ENCODE data around the gene HBS1L.

The HBS1L gene

GRCh38 chr6:135002974-135003703, 51.5 kb downstream of the HBS1L start:
- DNase-seq (ENCODE audit: low read depth): no peak
- TF ChIP-seq CTCF (conservative IDR thresholded peaks at IDR 0.05; ENCODE audit: low read length): no peak
- H3K4me3 ChIP-seq (ENCODE audit: low read length): no peak overlapping the region

GRCh38 chr6:135002229-135002844, 52.3 kb downstream of the HBS1L start:
- no peak overlapping the region for H3K4me3 ChIP-seq (ENCODE audit: low read length)
- DNase-seq (ENCODE audit: low read depth): peak; percentile 11
- TF ChIP-seq CTCF (conservative IDR thresholded peaks at IDR 0.05; ENCODE audit: low read length): peak; percentile 66

GRCh38 chr6:134999107-134999506, 55.5 kb downstream of the HBS1L start:
- no peak for TF ChIP-seq CTCF (conservative IDR thresholded peaks at IDR 0.05; ENCODE audit: low read length)
- DNase-seq (ENCODE audit: low read depth): no peak
- H3K4me3 ChIP-seq (ENCODE audit: low read length): no peak overlapping the region

GRCh38 chr6:134997133-134997995, 57.3 kb downstream of the HBS1L start:
- H3K4me3 ChIP-seq (ENCODE audit: low read length): no peak overlapping the region
- no peak for TF ChIP-seq CTCF (conservative IDR thresholded peaks at IDR 0.05; ENCODE audit: low read length)
- DNase-seq (ENCODE audit: low read depth): no peak

- no peak for DNase-seq (ENCODE audit: low read depth)
- TF ChIP-seq CTCF (conservative IDR thresholded peaks at IDR 0.05; ENCODE audit: low read length): no peak
- H3K4me3 ChIP-seq (ENCODE audit: low read length): no peak overlapping the region
Observed at GRCh38 chr6:134995536-134995935, 59.1 kb downstream of the HBS1L start.

GRCh38 chr6:134994431-134994830, 60.2 kb downstream of the HBS1L start:
- no peak for TF ChIP-seq CTCF (conservative IDR thresholded peaks at IDR 0.05; ENCODE audit: low read length)
- H3K4me3 ChIP-seq (ENCODE audit: low read length): no peak overlapping the region
- no peak for DNase-seq (ENCODE audit: low read depth)
